ENCODE data around the gene TRAP1.

GRCh38 chr16:3651461-3652372, 65.6 kb downstream of the TRAP1 start:
- TF ChIP-seq CTCF (conservative IDR thresholded peaks at IDR 0.05; ENCODE audit: low read depth in 2 of 2) (no peak), POLR2AphosphoS5 (IDR thresholded peaks at IDR 0.05; ENCODE audit: low read depth) (no peak), EZH2phosphoT487 (IDR thresholded peaks at IDR 0.05; ENCODE audit: unreplicated experiment) (no peak), REST (IDR thresholded peaks at IDR 0.05; ENCODE audit: unreplicated experiment) (no peak), ETS1 (IDR thresholded peaks at IDR 0.05) (no peak), JUNB (IDR thresholded peaks at IDR 0.05; ENCODE audit: unreplicated experiment) (no peak), CREB1 (CRISPR knock-in tag; IDR thresholded peaks at IDR 0.05; ENCODE audit: low read depth) (no peak), EZH2 (IDR thresholded peaks at IDR 0.05; ENCODE audit: low read depth, unreplicated experiment) (no peak)
